ENCODE data around the gene RHOA.
A peak's percentile ranks its signal among the peaks of the same experiment; 100 is the strongest.

Gene RHOA

GRCh38 chr3:49411968-49412631, at the start of gene RHOA, which contains the start of gene TCTA:
Gene RHOA, minus strand, starts transcription at chr3:49411976. Its CDS starts 36,387 bp downstream, at chr3:49375589.
Gene TCTA, plus strand, starts transcription at chr3:49412423. Its CDS starts 4 bp downstream, at chr3:49412427.
- peak; percentile 85 to 100 (median 98) for DNase-seq

GRCh38 chr3:49460956-49461355, 49.2 kb upstream of the RHOA start:
- no peak for DNase-seq

DNA sequence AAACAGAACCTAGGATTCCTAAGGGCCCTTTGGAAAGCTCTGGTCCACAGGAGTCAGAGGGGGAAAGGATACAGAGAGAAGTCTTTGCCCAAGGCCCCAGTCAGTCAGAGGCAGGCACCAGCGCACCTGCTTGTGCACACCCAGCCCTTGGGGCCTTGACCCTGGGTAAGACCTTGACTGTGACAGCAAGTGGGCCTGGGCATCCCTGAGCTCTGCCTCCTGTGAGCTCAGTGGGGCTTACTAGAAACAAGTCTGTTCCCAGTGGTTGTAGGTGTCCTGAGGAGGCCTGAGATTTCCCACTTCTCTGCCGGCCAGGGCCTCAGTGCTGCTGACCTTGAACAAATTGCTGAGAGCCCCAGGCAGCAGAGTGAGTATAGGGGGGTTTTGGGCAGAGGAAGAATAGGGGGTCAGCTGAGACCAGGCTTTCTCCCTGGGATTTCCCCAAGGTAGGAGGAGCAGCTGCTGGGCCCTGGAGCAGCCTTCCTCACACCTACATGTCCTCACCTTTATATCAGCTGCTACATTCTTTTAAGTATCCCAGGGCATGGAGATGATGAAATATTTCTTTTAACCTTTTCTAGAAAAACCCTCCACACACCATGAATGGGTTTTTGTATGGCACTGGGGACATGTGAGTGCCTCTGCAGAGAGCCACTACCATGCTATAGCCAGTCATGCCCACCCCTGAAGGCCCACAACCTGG, 48.6 kb upstream of the RHOA start:
- DNase-seq: no peak

DNA sequence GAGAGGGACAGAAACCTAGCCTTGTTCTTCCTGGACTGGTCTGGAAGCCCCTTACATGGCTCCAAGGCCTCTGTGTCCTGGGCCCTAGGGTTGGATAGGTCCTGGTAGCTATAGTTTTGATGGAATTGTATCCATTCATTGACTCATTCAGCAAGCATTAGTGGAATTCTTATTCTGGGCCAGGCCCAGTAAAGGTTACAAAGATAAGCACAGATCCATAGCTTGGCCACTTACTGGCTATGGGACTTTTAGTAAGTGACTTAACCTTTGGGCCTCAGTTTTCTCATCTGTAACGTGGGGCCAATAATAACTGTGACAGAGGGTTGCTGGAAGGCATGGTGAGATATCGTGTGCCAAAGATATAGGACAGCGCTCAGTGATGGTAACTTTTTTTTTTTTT, 44.7 kb upstream of the RHOA start:
- DNase-seq: no peak

DNA sequence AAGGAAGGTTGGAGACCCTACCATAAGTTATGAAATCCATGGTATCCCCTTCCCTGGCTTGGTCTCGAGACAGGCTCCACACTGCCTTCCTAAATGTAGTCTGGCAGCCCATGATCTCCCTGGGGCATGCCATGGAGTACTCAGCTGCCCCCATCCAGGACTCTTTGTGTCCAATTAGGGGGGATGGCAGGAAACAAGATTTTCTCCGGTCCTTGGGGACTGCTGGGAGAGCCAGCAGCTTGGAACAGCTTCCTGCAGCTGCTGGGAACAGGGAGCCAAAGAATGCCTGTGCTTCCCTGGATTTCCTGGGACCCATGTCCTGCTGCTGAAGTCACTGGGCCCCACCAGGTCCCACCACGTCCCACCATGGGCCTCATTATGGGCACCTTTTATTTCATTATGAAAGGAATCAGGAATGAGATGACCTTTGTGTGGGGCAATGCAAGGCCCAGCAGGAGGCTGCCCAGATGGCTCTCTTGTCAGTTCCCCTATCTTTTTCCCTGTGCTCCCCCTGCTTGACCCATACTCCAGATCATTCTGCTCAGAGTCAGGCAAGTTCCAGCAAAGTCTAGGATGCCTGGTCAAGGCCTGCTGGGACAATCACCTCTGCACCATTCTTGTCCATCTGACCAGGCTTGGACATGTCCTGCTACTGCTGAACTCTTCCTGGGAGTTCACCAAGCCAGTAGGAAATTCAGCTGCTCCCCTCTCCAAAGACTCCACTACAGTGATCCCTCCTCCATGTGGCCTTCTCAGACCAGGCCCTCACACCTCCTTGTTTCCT, 43.3 kb upstream of the RHOA start:
- no peak for DNase-seq

DNA sequence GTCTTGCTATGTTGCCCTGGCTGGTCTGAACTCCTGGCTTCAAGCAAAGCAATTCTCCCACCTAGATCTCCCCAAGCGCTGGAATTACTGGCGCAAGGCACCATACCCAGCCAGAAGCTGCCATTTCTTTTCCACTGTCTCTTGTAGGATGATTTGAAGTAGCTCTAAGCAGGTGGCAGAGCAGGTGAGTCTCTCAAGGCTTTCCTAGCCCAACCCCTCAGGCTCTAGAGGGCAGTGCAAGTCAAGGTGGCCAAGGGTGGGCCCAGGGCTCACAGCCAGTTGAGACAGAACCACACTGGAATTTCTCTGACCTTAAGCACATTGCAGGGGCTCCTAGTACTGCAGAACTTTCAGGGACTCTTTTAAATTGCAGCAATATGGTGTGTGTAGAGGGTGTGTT, 42.7 kb upstream of the RHOA start:
- DNase-seq: no peak

DNA sequence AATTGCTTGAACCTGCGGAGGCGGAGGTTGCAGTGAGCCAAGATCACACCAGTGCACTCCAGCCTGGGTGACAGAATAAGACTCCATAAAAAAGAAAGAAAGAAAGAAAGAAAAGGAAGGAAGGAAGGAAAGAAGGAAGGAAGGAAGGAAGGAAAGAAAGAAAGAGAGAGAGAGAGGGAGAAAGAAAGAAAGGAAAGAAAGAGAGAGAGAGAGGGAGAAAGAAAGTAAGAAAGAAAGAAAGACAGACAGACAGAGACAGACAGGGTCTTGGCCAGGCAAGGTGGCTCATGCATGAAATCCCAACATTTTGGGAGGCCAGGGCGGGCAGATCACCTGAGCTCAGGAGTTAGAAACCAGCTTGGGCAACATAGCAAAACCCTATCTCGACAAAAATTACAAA, 41.8 kb upstream of the RHOA start:
- DNase-seq: no peak

- no peak for DNase-seq
Measured at GRCh38 chr3:49445391-49445790, 33.6 kb upstream of the RHOA start.

DNA sequence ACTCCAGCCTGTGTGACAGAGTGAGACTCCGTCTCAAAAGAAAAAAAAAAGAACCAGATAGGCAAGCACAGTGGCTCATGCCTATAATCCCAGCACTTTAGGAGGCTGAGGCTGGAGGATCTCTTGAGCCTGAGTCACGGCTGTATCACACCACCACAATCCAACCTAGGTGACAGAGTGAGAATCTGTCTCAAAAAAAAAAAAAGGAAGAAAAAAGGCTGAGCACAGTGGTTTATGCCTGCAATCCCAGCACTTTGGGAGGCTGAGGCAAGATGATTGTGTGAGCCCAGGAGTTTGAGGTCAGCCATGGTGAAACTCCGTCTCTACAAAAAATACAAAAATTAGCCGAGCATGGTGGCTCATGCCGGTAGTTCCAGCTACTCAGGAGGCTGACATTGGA, 23.0 kb upstream of the RHOA start:
- no peak for DNase-seq

- DNase-seq: no peak
Measured at GRCh38 chr3:49428752-49429080, 16.9 kb upstream of the RHOA start.

DNA sequence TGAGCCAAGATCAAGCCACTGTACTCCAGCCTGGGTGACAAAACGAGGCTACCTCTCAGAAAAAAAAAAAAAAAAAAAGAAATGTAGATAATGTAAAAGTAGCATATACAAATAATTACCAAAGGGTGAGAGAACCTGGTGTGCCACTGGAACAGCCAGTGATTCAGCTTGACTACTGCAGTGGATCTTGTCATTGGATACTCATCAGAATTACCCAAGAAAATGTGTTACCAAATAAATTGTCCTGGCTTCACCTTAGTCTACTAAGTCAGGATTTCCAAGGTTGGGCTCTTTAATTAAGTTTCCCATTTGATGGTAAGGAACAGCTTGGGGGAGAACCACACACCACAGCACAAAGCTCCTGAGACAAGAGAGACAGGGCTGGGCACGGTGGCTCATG, 15.8 kb upstream of the RHOA start:
- DNase-seq: no peak

DNA sequence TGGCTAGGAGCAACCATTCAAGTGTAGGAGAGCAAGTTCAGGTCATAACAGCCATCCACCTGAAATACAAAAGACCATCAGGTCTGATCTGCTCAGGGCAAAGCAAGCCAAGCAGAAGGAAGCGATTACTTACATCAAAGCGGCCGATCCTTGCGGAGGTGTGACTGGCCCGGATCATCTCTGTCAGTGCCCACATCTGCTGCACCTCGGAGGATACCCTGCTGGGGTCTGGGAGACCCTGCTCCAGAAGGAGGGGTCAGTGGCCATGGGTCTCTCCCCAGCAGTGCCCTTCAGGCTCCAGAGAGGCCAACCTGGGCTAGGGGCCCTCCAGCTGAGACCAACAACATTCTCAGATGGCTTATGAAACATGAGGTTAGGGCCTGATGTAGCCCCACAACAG, 13.0 kb upstream of the RHOA start:
- DNase-seq: no peak

GRCh38 chr3:49422379-49423248, 10.8 kb upstream of the RHOA start, which contains the start of gene AMT:
Gene AMT, minus strand, starts transcription at chr3:49422473. Its CDS starts 23 bp downstream, at chr3:49422450.
- peak in 23 of 56 donors; percentile 2 to 60 (median 21) for DNase-seq

DNA sequence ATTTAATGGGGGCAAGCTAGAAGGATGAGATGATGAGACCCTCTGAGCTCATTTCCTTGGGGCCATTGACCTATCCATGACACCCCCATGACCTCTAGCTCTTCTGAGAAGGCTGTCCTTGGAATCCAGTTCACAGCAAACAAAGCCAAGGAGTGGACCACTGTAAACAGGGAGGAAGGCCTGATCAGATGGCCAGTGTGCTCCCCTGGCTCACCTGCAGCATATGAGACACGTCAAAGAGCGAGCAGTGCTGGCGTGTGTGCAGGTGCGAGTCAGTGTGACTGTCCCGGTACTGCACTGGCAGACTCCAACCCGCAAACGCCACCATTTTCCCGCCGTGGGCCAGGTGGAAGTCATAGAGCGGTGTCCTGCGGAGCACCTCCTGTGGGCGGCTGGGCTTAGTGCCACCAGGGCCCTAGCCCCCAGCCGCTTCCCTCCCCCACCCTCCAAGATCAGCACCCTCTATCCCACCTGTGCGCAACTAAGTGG, 10.2 kb upstream of the RHOA start:
- no peak for DNase-seq

DNA sequence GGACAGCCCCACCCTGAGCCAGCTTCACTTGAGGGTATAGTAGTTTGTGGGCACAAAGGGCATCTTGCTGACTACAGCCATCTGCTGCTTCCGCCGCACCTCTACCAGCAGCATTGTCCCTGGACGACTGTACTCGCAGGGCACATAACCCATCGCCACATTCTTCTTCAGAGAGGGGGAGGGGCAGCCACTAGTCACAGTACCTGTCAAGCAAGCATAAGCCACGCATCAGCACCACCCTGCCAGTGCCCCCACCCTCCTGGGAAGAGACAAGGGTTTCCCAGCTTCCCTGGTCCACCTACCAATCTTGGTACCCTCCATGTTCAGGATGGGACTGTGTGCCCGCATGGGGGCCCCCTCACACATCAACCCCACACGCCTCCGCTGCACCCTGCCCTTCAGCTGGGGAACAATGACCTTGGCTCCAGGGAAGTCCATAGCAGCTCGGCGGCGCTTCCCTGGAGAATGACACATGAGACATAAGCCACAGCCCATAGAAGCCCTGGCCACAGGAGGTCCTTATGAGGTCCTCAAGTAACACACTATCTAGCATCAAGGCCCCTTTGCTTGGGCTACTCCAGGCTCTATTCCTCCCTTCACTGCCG, 5.8 kb upstream of the RHOA start:
- no peak for DNase-seq

GRCh38 chr3:49416867-49417266, 5.1 kb upstream of the RHOA start:
- no peak for DNase-seq

DNA sequence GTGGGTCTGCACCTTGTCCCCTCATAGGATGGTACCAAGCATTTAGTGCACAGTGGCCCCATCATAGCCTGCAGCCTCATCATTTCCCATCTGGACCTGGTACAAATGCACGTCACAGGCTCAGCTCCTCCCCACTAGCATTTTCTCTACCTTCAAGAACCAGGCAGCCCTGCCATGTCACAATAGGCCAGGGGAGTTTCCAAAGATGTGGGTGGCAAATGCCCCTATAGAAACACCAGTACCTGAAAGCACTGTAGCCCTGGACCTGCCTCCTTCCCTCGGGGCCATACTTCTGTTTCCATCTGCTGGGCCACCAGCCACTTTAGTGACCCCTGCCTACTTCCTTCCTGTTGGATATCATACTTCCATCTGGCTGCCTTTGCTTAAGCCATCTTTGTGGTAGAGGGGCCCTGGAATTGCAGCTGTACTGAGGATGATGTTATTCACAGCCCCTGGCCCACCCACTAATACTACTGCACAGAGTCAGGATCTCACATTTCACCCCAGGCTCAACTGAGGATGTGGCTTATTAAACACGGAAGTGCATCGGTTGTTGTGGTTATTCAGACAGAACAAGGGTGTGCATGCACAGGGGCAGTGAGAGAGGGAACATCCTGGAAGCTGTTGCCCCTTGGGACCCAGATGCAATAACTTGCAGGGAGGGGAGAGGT, 4.3 kb upstream of the RHOA start:
- no peak for DNase-seq

GRCh38 chr3:49414753-49415152, 3.0 kb upstream of the RHOA start:
- no peak for DNase-seq

GRCh38 chr3:49413338-49413734, 1.6 kb upstream of the RHOA start:
- no peak for DNase-seq
